CD4-positive, alpha-beta T cell treated with Interleukin-12 subunit alpha and Interleukin-12 subunit beta, for 1 hour (primary cell): ENCODE results near the gene SOBP.

ENCODE experiments used
- DNase-seq: peaks from one replicate; pipeline ENCODE4 v3.0.0-alpha.2; 2020

SOBP gene

DNA sequence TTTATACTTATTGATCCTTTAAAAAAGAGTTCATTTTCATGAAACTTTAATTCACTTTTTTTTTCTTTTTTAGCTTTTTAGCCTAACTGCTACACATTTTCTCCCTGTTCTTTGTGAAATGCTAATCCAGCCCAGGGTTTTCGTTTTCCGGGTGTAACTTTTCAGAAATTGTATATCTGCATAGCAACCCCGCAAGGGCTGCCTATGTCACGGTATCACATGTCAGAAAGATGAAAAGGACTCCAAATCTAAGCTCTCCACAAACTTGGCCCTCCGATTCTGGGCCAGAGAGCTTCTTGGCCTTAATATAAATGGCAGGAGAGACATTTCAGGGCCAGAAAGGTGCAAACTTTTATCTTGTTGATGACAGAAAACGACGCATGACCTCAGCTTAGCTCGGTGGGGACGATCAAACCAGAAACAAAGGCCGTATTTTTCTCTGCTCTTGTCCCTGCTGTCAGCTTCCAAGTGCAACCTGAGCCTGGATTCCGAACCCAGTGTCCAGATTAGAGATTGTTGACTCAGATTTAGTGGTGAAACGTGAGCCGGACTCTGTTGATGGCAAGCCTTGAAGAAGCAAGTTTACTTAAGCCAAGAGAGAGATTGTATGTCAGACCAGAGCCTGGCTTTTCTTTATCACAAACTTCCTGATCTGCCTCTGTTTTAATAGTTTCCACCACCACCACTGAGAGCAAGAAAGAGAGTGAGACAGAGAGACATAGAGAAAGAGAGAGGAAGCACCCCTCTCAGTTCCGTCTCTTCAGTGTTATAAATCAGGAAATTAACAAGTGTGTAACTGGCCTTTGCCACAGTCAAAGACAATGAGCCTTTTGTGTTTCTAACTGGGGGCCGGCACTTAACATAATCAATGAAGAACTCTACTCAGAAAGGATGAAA, 176.4 kb downstream of the SOBP start:
- no peak for DNase-seq

DNA sequence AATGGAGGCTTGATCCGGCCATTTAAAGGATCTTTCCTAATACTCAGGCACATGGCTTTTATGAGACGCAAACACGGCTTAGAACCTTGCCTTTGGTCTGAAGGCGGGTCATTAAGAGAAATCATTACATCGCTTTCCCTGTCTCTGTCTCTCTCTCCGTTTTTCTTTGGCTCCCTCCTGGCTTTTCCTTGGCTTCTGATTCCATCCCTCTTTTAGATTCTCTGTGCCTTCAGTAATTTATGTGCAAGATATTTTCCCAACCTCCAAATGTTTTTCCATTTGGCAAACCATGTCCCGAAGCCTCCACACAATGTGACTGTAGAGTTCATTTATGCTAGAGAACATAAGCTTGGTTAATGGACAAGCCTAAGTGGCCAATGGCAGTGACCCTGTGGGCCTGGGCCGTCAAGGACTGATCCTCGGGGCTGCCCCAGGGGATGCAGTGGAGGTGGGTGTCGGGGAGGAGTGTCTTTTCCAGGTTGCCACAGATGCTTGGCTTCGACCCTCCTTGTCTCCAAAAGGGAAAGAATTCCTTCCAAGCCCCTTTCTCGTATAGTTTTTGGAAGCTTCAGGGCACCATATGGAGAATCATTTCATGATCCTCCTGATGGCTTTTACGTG, 177.2 kb downstream of the SOBP start:
- no peak for DNase-seq

DNA sequence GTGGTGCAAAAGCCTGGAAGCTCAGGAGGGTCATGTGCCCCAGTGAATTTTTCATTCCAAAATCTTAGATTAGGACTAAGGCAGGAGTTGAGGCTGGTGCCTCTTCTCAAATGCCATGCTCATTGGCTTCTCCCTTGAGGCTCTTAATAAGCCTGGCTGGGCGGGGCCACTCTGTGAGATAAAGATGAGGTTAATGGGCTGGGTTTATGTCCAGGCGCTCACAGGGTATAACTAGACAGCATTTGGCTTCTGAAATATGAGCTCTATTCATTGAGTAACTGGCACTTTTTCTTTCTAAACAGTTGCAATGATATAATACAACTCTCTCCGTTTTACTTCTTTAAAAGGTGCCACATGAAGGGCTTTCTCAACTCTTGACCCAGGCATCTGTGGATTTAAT, 177.9 kb downstream of the SOBP start:
- no peak for DNase-seq

DNA sequence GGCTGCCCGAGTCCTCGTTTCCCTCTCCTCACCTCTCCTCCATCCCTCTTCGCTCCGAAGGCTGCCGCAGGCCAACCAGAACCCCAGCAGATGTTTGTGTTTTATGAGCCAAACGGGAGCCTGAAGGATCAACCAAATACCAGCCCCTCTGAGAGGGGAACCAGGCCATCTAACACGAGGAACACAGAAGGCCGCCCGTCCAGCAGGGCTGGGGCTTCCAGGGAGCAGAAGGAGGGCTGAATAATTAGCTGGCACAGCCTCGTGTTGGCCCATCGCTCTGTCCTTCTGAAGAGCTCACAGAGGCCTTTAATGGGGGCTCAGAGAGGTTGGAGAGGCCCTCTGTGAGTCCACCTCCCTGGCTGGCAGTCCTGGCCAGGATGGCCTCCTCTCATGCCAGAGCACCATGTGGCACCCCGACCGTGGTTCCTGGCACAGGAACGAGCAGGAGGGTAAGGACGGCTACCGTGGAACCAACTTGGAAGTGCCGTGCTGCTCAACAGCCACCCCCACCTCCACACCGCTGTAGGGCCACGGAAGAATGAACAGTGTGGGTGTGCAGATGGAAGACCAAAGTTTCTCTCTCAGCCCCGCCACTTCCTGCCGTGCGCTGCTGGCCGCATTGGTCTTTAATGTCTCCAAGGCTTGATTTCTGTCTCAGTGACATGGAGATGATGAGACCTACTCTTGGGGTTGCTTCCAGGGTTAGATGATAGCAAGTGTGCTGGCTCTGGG, 179.0 kb downstream of the SOBP start:
- DNase-seq: peak; percentile 9

DNA sequence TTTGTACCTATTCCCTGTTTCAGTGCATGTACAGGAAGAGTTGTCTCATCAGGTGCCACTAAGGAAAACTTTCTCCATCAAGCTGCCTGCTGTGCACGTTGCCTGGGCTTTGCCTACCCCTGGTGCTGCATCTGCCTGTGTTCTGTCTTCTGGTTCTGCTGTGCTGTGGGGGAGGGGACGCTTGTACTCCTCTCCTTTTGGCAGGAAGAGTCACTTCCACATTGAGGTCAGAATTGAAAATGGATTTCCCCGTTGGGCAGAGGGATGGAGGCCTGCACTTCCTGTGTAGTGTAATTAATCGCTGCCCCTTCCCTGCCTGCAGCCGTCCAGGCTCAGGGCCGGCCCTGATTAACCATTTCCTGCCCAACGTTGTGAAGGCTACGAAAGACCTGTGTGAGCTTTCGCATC, 180.9 kb downstream of the SOBP start:
- peak; percentile 25 for DNase-seq

DNA sequence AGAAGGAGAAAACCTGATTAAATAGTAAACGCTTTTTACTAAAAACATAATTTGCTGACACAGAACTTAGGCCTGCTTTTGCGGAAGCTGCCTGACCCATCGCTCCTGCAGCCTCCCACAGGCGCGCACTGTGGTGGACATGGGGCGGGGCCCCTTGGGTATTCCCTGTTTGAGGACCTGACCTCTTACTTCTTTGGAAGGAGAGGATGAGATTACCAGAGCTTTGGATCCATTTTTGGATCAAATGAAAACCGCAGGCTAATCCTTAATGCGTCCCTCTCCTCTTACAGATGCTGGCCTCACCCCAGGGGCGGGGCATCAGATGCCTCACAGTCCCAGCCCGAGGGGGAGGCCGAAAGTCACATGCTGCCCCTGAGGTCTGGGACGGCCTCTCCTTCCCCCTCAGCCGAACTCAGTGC, 183.2 kb downstream of the SOBP start:
- no peak for DNase-seq

DNA sequence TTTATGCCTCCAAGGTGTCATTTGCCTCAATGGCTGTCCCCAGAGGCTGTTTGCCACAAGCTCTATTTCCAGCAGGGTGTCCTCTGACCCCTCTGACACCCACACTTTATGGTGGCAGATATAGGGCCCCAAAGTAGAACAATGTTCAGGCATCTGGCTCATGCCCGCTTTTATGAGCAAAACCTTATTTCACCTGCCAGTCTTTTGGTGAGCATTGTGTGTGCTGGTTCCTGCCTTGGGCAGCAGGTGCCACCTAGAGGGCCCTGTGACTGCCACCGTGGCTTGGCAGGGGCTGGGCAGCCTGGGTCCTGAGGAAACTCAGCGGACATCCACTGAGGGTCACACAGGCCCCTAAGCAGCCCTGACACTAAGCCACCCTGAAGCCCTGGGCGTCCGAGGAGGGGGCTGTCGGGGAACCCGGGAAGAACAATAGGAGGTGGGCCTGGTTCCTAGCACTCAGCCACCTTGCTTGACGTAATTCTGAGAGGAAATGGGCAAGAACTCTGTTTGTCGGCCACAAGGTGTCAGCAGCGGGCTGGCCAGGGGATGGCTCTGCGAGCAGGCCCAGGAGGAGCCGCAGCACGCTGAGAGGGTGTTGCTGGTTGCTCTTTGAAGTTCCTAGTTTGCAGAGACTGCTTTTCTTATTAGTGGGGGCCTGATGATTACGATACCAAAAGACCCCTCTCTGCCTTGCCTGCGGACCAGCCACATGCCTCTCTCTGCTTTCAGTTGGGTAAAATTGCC, 185.2 kb downstream of the SOBP start:
- DNase-seq: peak; percentile 88

DNA sequence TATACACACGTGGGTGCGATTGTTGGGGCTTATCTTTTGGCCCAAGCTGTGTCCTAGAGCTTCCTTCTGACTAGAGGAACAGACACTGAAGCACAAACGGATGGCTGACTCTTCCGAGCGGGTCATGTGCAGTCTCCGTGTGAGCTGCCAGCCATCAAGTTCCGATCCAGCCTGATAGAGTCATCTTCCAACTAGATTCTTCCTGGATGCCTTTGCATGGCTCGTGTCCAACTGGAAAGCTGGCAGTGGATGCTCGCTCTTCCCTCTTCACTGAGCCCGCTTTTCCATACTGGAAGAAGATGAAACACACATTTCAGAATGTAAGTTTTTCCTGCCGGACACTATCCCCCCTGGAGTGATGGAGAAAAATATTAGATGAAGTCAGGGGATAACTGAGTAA, 186.1 kb downstream of the SOBP start:
- DNase-seq: no peak

DNA sequence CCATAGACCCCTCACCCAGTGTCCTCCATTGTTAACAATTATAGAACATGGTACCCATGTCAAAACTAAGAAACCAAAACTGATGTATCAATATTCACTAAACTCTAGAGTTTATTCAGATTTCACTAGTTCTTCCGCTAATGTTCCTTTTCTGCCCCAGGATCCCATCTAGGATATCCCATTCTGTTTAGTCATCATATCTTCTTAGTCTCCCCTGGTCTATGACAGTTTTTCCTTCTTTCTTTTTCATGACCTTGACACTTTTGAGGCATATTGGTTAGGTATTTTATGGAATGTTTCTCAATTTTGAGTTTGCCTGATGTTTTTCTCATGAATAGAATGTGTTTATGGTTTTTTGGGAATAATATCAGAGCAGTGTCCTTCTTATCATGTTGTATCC, 187.5 kb downstream of the SOBP start:
- DNase-seq: no peak

DNA sequence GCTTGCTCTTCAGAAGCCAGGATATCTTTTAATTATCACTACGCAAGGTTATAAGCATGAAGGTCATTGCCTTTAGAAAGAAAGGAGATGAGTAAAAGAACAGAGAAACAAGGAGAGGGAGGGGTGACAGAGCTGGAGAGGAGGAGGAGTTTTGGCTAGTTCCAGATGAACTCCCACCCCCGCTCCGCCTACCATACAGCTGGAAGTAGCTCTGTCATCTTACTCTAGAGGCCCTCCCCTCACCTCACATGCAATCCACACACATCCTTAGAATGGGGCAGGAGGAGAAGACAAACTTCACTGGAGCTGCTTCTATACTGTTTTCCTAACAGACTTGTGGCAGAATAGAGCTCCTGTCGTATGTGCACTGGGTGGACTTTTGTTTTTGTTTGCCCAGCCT, 189.5 kb downstream of the SOBP start:
- DNase-seq: no peak

DNA sequence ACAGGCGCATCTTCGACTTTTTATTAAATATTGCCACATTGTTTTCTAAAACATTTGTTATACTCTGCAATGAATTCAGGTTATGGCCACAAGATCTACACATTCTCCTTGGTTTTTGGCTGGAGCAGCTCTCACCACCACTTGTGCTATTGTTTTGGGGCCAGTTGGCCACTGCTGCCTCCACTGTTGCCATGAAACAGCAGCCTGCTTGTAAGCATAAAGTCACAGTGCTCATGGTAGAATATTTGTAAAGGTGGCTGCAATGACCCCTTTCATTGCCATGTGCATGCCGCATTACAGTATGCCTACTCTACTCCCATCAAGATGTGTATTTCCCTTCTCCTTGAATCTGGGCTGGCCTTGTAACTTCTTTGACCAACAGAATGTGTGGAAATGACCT, 192.8 kb downstream of the SOBP start:
- DNase-seq: no peak

DNA sequence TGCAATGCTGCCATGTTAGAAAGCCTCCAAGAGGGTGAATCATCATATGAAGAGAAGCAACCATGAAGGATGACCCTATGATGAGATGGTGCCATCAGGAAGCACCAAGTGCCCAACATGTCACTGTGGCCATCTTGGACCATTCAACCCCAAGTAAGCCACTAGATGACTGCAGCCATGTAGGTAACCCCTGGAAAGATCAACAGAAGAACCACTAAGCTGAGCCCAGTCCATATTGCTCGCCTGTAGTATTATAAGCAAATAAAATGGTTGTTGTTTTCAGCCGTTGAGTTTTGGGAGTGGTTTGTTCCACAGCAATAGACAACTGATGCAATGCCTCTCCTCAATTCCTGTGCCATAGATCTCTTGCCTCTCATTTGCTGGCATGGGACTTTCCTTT, 193.3 kb downstream of the SOBP start:
- DNase-seq: no peak

DNA sequence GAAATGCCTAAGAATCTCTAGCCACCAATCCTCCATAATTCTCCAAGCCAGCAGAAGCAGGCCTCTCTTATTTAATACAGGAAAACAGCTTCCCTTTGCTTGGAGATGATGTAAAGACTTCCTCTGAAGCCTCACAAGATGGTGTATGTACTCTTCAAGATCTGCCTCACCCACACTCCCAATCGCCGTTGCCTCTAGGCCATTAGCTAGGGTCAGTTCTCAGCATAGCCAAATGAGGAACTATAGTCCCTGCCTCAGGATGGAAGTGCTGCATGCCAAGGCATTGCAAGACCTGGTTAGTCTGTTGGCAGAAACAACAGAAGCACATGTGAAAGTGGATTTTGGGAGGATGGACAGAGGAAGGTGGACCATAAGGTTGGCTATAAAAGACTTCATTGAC, 195.1 kb downstream of the SOBP start:
- DNase-seq: no peak

DNA sequence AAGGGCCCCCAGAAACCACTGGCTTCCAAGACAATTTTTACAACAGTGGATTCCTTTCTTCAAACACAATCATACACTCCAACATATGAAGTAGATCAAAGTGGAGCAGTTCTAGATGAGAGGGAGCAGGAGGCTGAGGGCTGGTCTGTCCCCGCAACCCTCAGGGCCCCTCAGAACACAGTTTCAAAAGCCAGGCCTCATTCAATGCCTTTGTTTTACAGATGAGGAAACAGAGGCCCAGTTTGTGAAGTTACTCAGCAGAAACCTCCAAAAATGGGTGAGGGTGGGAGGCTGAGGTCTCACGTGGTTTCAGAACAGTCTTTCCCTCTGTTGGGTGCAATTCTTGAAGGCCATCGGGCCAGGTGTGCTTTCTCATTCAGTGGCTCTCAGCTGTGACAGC, 199.3 kb downstream of the SOBP start:
- no peak for DNase-seq

DNA sequence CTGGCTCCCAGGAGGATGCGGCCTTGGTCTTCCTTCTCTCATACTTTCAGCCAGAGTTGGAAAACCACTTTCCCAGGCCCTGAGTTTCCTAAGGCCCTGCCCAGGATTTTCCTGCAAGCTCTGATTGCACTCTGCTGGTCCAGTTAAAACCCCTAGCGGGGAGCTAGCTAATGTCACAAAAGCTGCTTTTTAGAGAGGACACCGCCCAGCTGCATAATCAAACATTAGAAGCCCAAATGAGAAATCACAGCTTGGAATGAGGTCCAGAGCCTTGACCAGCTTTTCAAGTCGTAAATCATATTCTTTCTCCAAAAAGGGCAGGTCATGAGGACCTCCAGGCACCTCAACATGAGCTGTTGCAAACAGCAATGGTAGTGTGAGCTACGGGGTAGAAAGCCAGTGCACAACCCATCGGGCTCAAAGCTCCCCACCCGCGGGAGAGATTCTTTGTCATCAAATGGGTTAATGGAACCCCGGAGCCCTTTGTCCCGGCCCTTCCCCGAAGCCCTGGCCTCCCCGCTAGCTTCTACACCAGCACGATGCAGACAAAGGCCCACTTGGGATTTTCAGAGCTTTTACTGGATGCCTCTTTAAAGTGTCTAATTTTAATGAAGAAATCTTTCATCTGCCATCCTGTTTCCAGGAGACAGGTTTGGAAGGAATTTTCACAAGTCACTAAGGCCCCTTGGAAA, 200.2 kb downstream of the SOBP start:
- no peak for DNase-seq

DNA sequence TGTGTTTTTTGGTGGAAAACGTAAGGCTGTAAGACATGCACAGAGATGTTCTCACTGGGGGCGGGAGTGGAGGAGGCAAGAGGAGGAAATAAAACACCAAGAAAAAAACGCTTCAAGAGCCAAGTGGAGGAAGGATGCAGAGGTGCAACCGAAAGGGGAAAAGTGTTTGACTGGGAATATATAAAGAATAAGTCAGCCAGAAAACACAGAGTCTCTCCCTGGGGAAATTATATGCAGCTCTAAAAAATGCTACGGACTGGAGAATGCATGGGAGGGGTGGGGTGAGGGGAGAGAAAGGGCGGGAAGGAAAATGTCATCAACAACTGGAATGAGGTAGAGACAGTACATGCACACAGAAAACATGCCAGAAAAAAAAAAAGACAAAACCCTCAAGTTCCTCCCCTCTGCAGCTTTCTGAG, 200.7 kb downstream of the SOBP start:
- DNase-seq: no peak

DNA sequence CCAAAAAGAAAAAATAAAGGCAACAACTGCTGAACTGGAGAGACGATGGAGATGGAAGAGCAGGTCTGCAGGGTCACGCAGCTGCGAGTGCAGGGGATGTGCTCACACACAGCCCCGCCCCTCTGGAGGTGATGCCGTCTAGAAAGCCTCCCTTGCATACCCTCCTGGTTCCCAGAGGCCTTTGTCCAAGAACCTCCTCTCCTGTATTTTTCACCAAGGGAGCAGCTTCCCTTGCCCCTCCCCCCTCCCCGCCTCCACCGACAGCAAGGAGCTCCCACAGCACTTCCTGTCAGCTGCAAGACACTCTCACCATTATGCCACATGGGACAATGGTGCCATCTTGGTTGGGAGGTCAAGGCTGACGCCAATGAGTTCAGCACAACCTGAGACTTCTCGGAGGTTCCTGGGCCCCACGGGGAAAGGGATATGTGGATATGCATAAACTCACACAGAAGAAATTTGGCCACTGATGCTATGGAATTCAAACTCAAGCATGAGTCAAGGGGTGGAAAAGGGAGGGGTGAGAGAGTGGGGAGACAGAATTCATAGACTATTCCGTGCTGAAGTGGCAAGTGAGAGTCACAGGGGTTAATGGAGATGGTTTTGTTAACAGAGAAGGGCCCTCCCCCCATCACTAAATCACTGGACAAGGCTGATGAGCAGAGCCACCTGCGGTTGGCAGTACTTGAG, 201.3 kb downstream of the SOBP start:
- DNase-seq: no peak

DNA sequence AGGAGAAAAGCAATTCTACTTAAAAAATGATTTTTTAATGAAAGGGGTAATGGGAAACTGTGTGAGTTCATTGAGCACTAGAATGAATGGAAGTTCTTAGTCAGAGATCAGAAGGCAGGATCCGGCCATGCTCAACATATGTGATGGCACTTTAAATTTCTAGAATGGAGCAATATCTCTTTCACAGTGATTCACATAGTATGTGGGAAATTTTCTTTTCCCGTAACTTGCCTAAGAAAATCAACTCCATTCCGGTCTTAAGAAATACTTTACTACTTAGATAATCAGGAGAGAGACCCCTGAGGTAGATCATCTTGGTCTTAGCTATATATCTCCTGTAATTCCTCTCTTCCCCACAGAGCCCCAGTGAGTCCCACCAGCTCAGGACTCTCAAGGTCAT, 202.4 kb downstream of the SOBP start:
- DNase-seq: no peak

DNA sequence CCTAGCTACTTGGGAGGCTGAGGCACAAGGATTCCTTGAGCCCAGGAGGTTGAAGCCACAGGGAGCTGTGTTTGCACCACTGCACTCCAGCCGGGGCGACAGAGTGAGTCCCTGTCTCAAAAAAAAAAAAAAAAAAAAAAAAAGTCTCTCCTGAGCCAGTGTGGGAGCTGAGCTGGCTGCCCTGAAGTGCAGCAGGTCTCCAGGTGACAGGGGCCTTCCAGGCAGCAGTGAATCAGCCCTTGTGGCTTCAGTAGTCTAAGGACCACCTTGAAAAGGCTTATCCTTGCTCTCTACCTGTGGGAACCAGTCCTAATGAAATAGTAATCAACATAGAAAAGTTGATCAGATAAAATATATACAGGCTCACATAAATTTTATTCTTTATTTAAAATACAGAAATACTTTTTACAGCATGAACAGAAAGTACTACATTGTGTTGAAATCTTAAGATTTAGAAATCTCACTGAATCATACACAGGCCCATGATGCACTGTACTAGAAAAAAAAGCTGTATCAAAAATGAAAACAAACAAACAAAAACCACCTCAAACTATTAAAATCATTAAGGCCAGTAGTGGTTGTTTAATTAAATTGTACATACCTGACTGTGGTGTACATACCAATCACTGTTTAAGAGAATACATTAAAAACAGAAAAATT, 205.3 kb downstream of the SOBP start:
- DNase-seq: no peak

DNA sequence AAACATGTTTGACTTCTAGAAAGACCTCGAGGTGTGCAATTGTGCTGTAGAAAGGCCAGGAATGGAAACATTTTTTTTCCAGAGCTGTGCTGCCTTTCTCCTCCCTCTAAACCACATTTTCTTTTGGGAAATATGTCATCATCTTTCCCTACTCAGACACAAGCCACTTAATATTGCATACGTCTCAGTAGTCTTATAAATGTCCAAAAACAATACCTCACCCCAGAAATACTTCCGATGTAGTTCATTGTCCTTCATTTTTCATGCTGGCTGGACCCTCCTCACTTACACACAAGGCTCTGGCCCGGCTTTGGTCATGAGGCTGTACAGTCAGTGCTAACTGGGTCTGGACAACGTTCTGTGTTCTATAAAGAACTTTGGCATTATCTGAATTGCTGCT, 207.8 kb downstream of the SOBP start:
- DNase-seq: no peak

DNA sequence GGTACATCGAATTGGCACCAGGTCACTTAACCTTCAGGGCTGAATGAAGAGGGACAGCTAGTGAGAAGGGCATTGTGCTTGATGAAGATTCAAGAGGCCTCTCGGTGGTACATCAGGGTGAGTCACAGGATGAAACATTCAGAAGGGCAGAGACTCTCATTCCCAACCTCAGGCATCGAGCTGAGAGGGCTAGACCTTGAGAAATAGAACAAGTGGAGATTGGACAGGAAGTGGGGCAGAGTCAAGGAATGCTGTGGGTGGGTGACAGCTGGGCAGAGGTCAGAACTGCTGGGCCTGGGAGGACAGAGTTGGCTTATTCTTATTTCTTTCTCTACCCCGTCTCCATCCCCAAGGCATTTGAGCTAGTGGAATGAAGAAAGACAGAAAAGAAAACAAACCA, 208.2 kb downstream of the SOBP start:
- DNase-seq: no peak
